ENCODE data around the gene MISP. TPM values are rescaled to one million over a fixed set of nuclear protein-coding genes. Genes with fewer than 3 reads are reported as not detected.

The MISP gene
- total and polyA plus RNA-seq, 9 of the 15 experiments (the other 6 are each of a cell fraction or from before 2014, with no cell fraction given) = 0.04 to 0.29 (median 0.05) TPM; not detected in 5

DNA sequence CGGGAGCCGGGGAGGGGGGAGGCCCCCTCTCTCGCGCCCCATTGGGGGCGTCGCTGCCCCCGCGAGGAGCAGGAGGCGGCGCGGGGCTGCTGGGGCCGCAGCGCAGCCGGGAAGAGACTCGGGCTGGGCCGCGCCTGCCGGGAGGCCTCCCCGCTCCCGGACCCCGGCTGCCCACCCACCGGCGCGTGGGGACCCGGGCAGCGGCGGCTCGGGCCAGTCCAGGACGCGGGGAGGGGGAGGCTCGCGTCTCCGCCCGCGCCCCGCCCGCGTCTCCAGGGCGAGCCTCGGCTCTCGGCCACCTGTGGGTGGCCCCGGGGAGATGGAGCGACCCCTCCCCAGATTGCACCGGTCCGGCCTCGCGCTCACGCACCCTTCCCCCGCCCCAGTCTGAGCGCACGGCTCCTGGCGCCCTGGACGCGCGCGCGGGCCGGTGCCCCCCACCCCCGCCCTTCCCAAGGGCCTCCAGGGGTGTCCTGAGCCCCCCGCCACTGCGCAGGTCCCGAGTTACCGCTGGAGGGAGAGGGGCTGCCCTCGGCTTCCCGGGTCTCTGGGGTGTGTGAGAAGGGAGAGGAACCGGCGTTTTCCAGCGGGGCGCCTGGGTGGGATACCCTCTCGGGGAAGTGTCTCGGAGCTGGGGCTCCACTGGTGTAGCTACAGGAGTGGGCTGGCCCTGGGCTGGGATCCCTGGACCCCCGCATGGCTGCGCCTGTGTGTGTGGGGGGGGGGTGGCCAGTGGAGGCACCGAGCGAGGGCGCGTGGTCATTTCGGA, 41.5 kb upstream of the MISP start (continued):
- TF ChIP-seq RBBP5 (IDR thresholded peaks at IDR 0.05; ENCODE audit: borderline replicate concordance, insufficient read depth, low read length, poor library complexity, severe bottlenecking) = peak; percentile 13

DNA sequence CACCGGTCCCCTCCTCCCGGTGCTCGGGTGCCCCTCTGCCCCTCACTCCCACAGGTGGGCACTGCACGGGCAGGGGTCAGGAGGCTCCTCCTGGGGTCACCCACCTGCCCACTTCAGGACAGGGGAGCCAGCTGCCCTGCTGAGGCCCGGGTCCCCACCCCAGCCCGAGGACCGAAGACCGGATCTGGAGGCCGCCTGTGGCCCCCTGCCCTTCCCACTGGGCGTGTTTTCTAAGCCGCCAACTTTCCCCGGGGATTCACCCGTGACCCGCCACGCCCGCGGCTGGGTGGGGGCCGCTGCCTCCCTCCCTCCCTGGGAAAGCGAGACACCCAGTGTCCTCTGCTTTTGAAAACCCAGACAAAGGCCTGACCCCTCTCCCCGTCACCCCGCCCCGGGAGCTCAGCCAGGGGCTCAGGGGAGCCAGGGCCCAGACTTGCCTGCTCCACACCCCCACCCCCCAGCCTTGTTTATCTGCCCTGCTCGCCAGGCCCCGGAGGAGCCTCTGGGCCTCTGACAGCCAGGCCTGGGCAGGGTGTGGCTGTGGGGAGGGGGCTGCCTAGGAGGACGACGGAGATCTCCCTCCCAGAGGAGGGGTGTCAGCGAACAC, 40.8 kb upstream of the MISP start:
- TF ChIP-seq HLTF (IDR thresholded peaks at IDR 0.05) (no peak), ARNT (IDR thresholded peaks at IDR 0.05) (no peak), NFIC (IDR thresholded peaks at IDR 0.05) (no peak), NCOR1 (IDR thresholded peaks at IDR 0.05) (no peak), LARP7 (IDR thresholded peaks at IDR 0.05) (no peak)
- TF ChIP-seq, protein P1, sequence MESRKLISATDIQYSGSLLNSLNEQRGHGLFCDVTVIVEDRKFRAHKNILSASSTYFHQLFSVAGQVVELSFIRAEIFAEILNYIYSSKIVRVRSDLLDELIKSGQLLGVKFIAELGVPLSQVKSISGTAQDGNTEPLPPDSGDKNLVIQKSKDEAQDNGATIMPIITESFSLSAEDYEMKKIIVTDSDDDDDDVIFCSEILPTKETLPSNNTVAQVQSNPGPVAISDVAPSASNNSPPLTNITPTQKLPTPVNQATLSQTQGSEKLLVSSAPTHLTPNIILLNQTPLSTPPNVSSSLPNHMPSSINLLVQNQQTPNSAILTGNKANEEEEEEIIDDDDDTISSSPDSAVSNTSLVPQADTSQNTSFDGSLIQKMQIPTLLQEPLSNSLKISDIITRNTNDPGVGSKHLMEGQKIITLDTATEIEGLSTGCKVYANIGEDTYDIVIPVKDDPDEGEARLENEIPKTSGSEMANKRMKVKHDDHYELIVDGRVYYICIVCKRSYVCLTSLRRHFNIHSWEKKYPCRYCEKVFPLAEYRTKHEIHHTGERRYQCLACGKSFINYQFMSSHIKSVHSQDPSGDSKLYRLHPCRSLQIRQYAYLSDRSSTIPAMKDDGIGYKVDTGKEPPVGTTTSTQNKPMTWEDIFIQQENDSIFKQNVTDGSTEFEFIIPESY (CRISPR knock-in tag; IDR thresholded peaks at IDR 0.05) = peak; percentile 65; the same call in 1 of the 2 replicates
- no TSS peak for BruUV-seq (replicated peaks)
- DNase-seq (ENCODE audit: extremely low read depth in 1 of 4, low spot score in 3 of 4) = no peak
- Histone ChIP-seq H3K4me3 (no peak overlapping the region; the same call in 1 of the 2 replicates), H3K27ac (ENCODE audit: extremely low read depth, low read depth, low read length) (no peak overlapping the region), H3K79me2 (ENCODE audit: control insufficient read depth, insufficient read depth, low read length) (no peaks in the 10 kb centered on the region), H3K27me3 (ENCODE audit: control insufficient read depth in 2 of 2, insufficient read depth in 2 of 2, low read length in 2 of 2) (no peaks in the 10 kb centered on the region), H3K9ac (ENCODE audit: insufficient read depth in 1 of 2, low read depth in 2 of 2, low read length in 2 of 2) (peak overlapping the region in 1 of 2 experiments; percentile 88; a peak in 2 of 4 replicates), H4K20me1 (replicated peaks; ENCODE audit: control insufficient read depth, insufficient read depth, low read length) (no peaks in the 10 kb centered on the region), H3K36me3 (ENCODE audit: control insufficient read depth, insufficient read depth, low read length) (no peaks in the 10 kb centered on the region), H3K4me1 (replicated peaks in 1 of 2; ENCODE audit: control insufficient read depth in 2 of 2, insufficient read depth in 2 of 2, low read length in 2 of 2) (peaks cover 5 to 27% of the 10 kb centered on the region in 2 experiments; a peak in 3 of 5 replicates), H3K9me1 (ENCODE audit: control insufficient read depth, insufficient read depth, low read length) (no peaks in the 10 kb centered on the region), H3K9me3 (replicated peaks; ENCODE audit: control insufficient read depth, insufficient read depth, low read depth, low read length) (0 out of 2 replicates have a peak, but pooled peaks cover 1% of the 10 kb centered on the region), H3K4me2 (ENCODE audit: insufficient read depth, low read length) (no peak overlapping the region), H2AFZ (ENCODE audit: low read depth, low read length) (no peak overlapping the region)
- ChIA-PET CTCF (ENCODE audit: low intra/inter-chr PET ratio) (no interaction called here), POLR2A (interaction anchor here (0.6 kb wide), 1 partner anchor 156 kb away, joined by 7 read pairs; no protein-coding TSS in a partner anchor)
- in situ Hi-C loops (cut with MboI) = no loop called here
- 51% methylated on average over 15 of the region's 27 CpGs for WGBS (ENCODE audit: insufficient coverage, low coverage, missing lambda C conversion rate)
- intact Hi-C loops (cut with micrococcal nuclease) = no loop called here
- no peak for FAIRE-seq
- no peak for ATAC-seq
